GM10266 (cell line): ENCODE measurements around the gene HADHB.
"Not testable (repeated sequence)": the region's sequence is repeated elsewhere in the genome, so short reads cannot be mapped to it uniquely, and the experiment has no call there.

ENCODE experiments used
- DNase-seq: peaks from one replicate; pipeline ENCODE4 v3.0.0; 2012; ENCODE audit errors: extremely low spot score
- CTCF ChIP-seq: IDR thresholded peaks from 2 replicates; pipeline ENCODE4 v1.5.1; 2012; ENCODE audit warnings: mild to moderate bottlenecking, low read depth; ENCODE audit not compliant: control insufficient read depth, insufficient read depth; ENCODE audit errors: missing control alignments

HADHB gene

GRCh38 chr2:26298286-26298637, 53.5 kb downstream of the HADHB start:
- DNase-seq: no peak
- no peak for TF ChIP-seq CTCF

- no peak for DNase-seq
Observed at GRCh38 chr2:26298638-26299393, 54.1 kb downstream of the HADHB start.

GRCh38 chr2:26299471-26300101, 54.8 kb downstream of the HADHB start:
- DNase-seq: no peak
- no peak for TF ChIP-seq CTCF

More at GRCh38 chr2:26298638-26299393, 54.1 kb downstream of the HADHB start:
- TF ChIP-seq CTCF: no peak

- no peak for DNase-seq
- no peak for TF ChIP-seq CTCF
Observed at GRCh38 chr2:26300234-26300925, 55.6 kb downstream of the HADHB start.

GRCh38 chr2:26302846-26303245, 58.1 kb downstream of the HADHB start:
- no peak for DNase-seq
- no peak for TF ChIP-seq CTCF

- not testable (repeated sequence) for DNase-seq
Observed at GRCh38 chr2:26305094-26305493, 60.4 kb downstream of the HADHB start.

GRCh38 chr2:26305540-26305939, 60.8 kb downstream of the HADHB start:
- no peak for TF ChIP-seq CTCF
- no peak for DNase-seq
